NCI-H82 treated with DMSO at 0.1 percent for 48 hours (cell line): ENCODE measurements around the gene GABRA4.
A peak's percentile ranks its signal among the peaks of the same experiment; 100 is the strongest.

Experiments used
- DNase-seq: peaks from one replicate; lab custom pipeline; 2025; ENCODE audit not compliant: unreplicated experiment; lab: John Stamatoyannopoulos, UW

Gene GABRA4

GRCh38 chr4:46993075-46994006 lies at the start of gene GABRA4:
Gene GABRA4 (minus strand): TSS chr4:46993581. CDS start chr4:46993424, 157 bp downstream.
- no peak for DNase-seq

DNA sequence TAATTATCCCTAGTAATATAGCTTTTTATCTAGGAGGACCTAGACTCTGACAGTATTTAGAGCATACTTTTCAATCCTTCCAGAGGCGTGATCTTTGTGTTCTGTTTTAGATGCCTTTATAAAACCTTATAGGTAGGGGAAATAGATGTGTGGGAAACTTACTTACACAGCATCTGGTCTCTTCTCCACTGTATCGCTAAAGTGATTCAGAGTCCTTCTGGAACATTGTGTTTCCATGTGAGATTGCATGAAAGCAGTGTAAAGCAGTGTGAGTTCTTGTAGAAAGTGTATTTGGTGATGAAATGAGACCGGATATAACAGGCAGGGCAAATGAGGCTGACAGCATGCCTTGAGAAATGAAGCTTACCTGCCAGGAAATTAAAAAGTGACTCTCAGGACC lies 47.4 kb upstream of the GABRA4 start:
- no peak for DNase-seq

DNA sequence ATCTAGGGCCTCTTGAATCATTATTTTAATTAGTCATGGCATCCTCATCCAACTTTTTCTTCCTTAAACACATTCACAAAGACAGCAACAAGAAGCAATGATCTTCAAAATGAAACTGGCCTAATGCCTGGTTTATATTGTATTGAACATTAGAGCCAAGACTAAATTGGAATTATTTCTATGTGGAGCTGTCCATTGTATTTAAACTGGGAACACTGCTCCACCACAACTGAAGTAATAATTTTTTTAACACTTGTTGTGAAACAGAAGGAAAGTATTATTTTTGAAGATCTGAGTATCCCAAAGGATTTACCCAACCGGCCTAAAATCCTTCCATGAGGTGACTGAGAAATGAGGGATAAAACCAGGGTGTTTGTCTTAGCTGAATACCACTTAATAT lies 44.9 kb upstream of the GABRA4 start:
- DNase-seq, result no peak

DNA sequence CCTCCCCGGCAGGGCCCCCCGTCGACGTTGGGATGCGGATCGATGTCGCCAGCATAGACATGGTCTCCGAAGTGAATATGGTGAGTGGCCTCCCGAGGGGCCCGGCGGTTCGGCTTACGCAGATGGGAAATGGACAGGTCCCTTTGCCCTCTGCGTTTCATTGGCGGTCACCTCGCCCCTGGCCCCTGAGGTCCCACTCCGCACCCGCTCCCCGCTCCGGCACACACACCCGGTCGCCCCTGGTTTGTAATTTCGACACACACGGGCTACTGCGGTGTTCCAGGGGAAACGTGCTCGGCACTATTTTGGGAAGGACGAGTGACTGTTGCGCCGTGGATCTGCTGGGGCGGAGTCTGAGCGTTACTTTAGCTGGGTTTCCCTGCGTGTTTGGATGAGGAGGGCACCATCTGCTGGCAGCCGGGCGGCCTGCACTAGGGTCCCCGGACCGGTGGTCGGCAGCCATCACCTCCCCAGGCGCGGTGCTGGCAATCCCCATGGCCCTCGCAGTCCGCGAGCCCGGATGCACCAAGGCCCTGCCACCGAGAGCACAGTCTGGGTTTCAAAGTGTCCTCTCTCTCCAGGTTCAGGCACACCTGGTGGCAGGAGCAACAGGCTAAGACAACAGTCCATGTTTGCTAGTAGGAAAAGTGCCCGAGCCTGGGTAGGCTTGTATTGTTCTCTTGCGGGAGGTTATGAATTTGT lies 39.2 kb upstream of the GABRA4 start:
- DNase-seq, result peak; percentile 42

GRCh38 chr4:47031751-47032404 lies 38.5 kb upstream of the GABRA4 start:
- DNase-seq, result peak; percentile 10

DNA sequence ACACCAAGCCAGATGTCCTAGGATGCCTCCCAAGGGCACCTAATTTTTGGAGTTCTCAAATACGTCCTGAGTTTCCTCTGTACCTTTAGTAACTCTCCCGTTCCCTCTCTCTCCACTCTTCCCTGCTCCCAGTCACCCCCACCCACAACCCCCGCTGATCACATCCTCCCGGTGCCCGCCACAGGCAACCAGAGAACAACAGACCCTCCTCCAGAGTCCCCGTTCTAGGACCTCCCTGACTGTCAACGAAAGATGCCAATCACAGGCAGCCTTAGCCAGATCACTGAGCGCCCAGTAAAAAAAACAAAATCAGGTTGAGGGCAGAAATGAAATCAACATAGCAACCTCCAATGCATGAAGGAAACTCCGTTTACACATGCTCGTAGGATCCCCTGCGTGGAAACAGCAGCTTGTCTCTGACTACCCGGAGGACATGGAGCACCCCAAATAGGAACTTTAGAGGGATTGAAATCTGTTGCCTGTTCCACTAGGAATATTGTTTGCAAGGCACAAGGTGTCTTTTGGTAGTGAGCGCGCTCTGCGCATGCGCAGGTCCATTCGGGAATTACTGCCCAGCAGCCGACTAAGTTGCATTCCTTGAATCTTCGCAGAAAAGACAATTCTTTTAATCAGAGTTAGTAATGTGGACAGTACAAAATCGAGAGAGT lies 37.8 kb upstream of the GABRA4 start, which contains the start of gene GABRB1:
GABRB1 (plus strand) TSS at position 557 of the 668 bp plus-strand sequence.
- no peak for DNase-seq

- DNase-seq, result no peak
Measured at GRCh38 chr4:47017494-47017893, 24.1 kb upstream of the GABRA4 start.

GRCh38 chr4:47017081-47017480 lies 23.7 kb upstream of the GABRA4 start:
- DNase-seq, result no peak

DNA sequence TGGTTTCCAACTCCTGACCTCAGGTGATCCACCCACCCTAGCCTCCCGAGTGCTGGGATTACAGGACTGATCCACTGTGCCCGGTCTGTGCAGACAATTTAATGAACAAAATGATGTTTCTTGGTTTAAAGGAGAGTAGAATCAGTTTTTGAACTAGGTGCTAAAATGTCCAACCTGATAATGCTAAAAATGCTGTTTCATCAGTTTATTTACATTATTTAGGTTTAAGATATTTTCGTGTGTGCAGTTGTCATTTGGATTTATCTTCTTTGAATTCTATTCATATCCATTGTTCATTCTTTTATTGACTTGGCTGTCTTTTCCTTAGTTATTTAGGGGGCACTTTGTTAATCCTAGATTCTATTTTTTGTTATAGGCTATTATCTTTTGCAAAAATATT lies 20.0 kb upstream of the GABRA4 start:
- no peak for DNase-seq

GRCh38 chr4:47012676-47013075 lies 19.3 kb upstream of the GABRA4 start:
- no peak for DNase-seq

- no peak for DNase-seq
Measured at GRCh38 chr4:47010912-47011446, 17.6 kb upstream of the GABRA4 start.

- no peak for DNase-seq
Measured at GRCh38 chr4:47010347-47010911, 17.0 kb upstream of the GABRA4 start.

DNA sequence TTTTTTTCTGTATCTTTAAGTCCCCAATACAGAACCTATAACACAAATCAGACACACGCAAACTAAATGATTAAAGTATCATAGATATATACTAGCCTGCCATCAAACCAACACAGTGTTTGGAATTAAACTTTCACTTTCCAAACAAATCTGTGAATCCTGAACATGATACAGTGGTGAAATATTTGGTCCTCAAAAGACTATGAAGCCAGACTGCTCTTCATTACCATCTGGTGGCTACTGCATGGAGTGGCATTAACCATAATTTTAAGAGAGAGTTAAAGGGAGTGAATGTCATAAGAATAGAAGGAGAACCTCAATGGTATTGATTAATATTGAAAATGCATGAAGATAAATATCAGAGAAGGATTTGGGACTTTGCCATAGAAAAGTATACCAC lies 9.2 kb upstream of the GABRA4 start:
- no peak for DNase-seq

- no peak for DNase-seq
Measured at GRCh38 chr4:47000406-47000805, 7.0 kb upstream of the GABRA4 start.

- DNase-seq, result no peak
Measured at GRCh38 chr4:46999566-46999965, 6.2 kb upstream of the GABRA4 start.

DNA sequence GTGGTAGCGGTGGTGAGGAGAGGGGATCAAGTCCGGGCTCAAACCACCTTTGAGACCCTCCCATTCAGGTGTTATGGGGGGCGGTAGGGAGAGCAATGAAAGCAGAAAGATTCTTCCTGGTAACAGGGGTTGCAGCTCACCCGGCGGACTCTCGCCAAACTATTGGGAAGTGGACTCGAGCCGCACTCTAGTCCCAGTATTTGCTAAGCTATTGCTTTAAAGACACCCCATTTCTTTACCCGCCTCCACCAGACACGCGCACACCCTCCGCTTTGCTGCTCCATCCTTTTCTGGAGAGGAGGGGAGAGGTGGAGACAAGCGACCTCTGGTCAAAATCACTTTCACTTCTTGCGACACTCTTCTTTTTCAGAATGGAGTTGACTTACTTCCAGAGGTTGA lies 625 bp upstream of the GABRA4 start:
- no peak for DNase-seq

- no peak for DNase-seq
Measured at GRCh38 chr4:46992338-46992737, 1.0 kb downstream of the GABRA4 start.

GRCh38 chr4:46986922-46987638 lies 6.3 kb downstream of the GABRA4 start:
- DNase-seq, result no peak

- no peak for DNase-seq
Measured at GRCh38 chr4:46984781-46985180, 8.6 kb downstream of the GABRA4 start.

- no peak for DNase-seq
Measured at GRCh38 chr4:46980851-46981250, 12.5 kb downstream of the GABRA4 start.
